HCT116 (cell line): Measurements from ENCODE around the gene METTL21A. TPM values are rescaled to one million over a fixed set of nuclear protein-coding genes. Genes with fewer than 3 reads are reported as not detected.

ENCODE experiments used
- ATAC-seq: fragments of 200-7000 bp; cut with Tn5 transposase; 2 replicates; pipeline ENCODE4 v1.9.1; 2020; ENCODE audit warnings: mild to moderate bottlenecking, moderate library complexity
- BruUV-seq: library from RNA; stranded (reverse); fragments of 400-500 nt; replicated peaks from 2 replicates; lab custom pipeline; 2021; lab: Mats Ljungman, UMichigan
- CTCF ChIA-PET: fragments of 300-600 bp; sonication (Branson Sonifier 250); formaldehyde crosslinking; loops from one replicate; lab custom pipeline; 2021; ENCODE audit warnings: antibody characterized with exemption; lab: Charles Lee
- POLR2A ChIA-PET: fragments of 300-600, 350-600 bp; sonication (Branson Sonifier 250); formaldehyde crosslinking; loops from one replicate; lab custom pipeline; 2021; ENCODE audit warnings: antibody characterized with exemption; lab: Charles Lee
- RAD21 ChIA-PET, 2 experiments: fragments of 300-600 bp; sonication (Branson Sonifier 250); formaldehyde crosslinking; loops; one replicate each; lab custom pipeline; 2023; ENCODE audit warnings: low total read pairs in 2 of 2; ENCODE audit not compliant: uncharacterized antibody in 2 of 2, unreplicated experiment in 2 of 2, low non-redundant PET in 1 of 2; lab: Charles Lee
- DNase-seq: peaks from one replicate; pipeline ENCODE4 v3.0.0-alpha.2; 2010; ENCODE audit warnings: low read depth, low spot score
- H2AFZ ChIP-seq: fragments of 200-600 bp; shearing (Covaris generic), sonication (generic); 2 replicates; pipeline ENCODE4 v1.6.1; 2017; ENCODE audit warnings: low read depth, mixed run types, mixed read lengths, antibody characterized with exemption, low read length; ENCODE audit not compliant: poor library complexity, severe bottlenecking
- H3K27ac ChIP-seq: 2 replicates; pipeline ENCODE4 v1.5.1; 2012; ENCODE audit warnings: low read depth, low read length
- H3K27me3 ChIP-seq: fragments of 200-600 bp; sonication (generic); 2 replicates; pipeline ENCODE4 v1.6.1; 2016; ENCODE audit warnings: mixed run types, low read length, mixed read lengths; ENCODE audit not compliant: insufficient read depth
- H3K36me3 ChIP-seq, 2 experiments: fragments of 200-500 bp in 1 of 2; fragments of 200-600 bp in 1 of 2; sonication (Bioruptor generic) in 1 of 2; sonication (generic) in 1 of 2; 2 replicates each; pipeline versions ENCODE4 v1.5.1 to v1.6.1; 2014 to 2016; ENCODE audit warnings: low read length in 2 of 2, inconsistent platforms in 1 of 2, mixed read lengths in 1 of 2, mixed run types in 1 of 2; ENCODE audit not compliant: insufficient read depth in 2 of 2, control insufficient read depth in 1 of 2
- H3K4me1 ChIP-seq, 2 experiments: fragments of 200-600 bp in 1 of 2; sonication (generic) in 1 of 2; 2 replicates each; pipeline versions ENCODE4 v1.5.1 to v1.6.1; 2012 to 2017; ENCODE audit warnings: low read length in 2 of 2, inconsistent platforms in 1 of 2, mild to moderate bottlenecking in 1 of 2, mixed read lengths in 1 of 2, mixed run types in 1 of 2, moderate library complexity in 1 of 2; ENCODE audit not compliant: insufficient read depth in 2 of 2, control insufficient read depth in 1 of 2
- H3K4me2 ChIP-seq: fragments of 200-600 bp; sonication (generic); 2 replicates; pipeline ENCODE4 v1.6.1; 2017; ENCODE audit warnings: mixed run types, low read length, mixed read lengths
- H3K4me3 ChIP-seq, 2 experiments: fragments of 200-600 bp in 1 of 2; sonication (generic) in 1 of 2; replicated peaks in 1 of 2; 2 replicates each; pipeline ENCODE4 v1.5.1; 2011 to 2016; ENCODE audit warnings: low read length in 2 of 2, control low read depth in 1 of 2, low read depth in 1 of 2, mild to moderate bottlenecking in 1 of 2, mixed read lengths in 1 of 2, mixed run types in 1 of 2
- H3K79me2 ChIP-seq: fragments of 200-600 bp; sonication (generic); 2 replicates; pipeline ENCODE4 v1.6.1; 2017; ENCODE audit warnings: mild to moderate bottlenecking, mixed run types, low read length, moderate library complexity, mixed read lengths; ENCODE audit not compliant: insufficient read depth
- H3K9ac ChIP-seq: fragments of 200-600 bp; sonication (generic); 2 replicates; pipeline ENCODE4 v1.6.1; 2016; ENCODE audit warnings: low read length, mixed read lengths
- H3K9me2 ChIP-seq: fragments of 200-600 bp; sonication (generic), shearing (Covaris generic); 2 replicates; pipeline ENCODE4 v1.6.1; 2017; ENCODE audit warnings: mixed run types, mild to moderate bottlenecking, moderate library complexity; ENCODE audit not compliant: insufficient read depth
- H3K9me3 ChIP-seq, 2 experiments: fragments of 200-500 bp in 1 of 2; fragments of 200-600 bp in 1 of 2; sonication (Bioruptor generic) in 1 of 2; sonication (generic) in 1 of 2; 2 replicates each; pipeline ENCODE4 v1.6.1; 2014 to 2017; ENCODE audit warnings: low read length in 2 of 2, mixed read lengths in 2 of 2, inconsistent platforms in 1 of 2, low read depth in 1 of 2, mild to moderate bottlenecking in 1 of 2, mixed run types in 1 of 2, moderate library complexity in 1 of 2; ENCODE audit not compliant: control insufficient read depth in 1 of 2, insufficient read depth in 1 of 2
- H4K20me1 ChIP-seq: fragments of 200-600 bp; sonication (generic), shearing (Covaris generic); 2 replicates; pipeline ENCODE4 v1.6.1; 2017; ENCODE audit warnings: mixed run types, mild to moderate bottlenecking, moderate library complexity; ENCODE audit not compliant: insufficient read depth
- CBX3 ChIP-seq: IDR thresholded peaks from 2 replicates; pipeline ENCODE4 v1.6.1; 2012; ENCODE audit warnings: low read depth
- CEBPB ChIP-seq: IDR thresholded peaks from 2 replicates; pipeline ENCODE4 v1.6.1; 2012; ENCODE audit warnings: low read depth
- ELF1 ChIP-seq: IDR thresholded peaks from 2 replicates; pipeline ENCODE4 v1.6.1; 2012; ENCODE audit warnings: low read depth, borderline replicate concordance
- EZH2 ChIP-seq: fragments of 200-600 bp; sonication (generic); IDR thresholded peaks from 2 replicates; pipeline ENCODE4 v1.6.1; 2017; ENCODE audit warnings: antibody characterized with exemption, mixed run types
- EZH2phosphoT487 ChIP-seq: fragments of 200-600 bp; IDR thresholded peaks from 2 replicates; pipeline ENCODE4 v1.6.1; 2018; ENCODE audit warnings: antibody characterized with exemption, borderline replicate concordance
- JUND ChIP-seq: IDR thresholded peaks from 2 replicates; pipeline ENCODE4 v1.6.1; 2012
- POLR2AphosphoS5 ChIP-seq: IDR thresholded peaks from 2 replicates; pipeline ENCODE4 v1.6.1; 2011; ENCODE audit warnings: mild to moderate bottlenecking, low read depth, low read length, moderate library complexity
- SIN3A ChIP-seq: IDR thresholded peaks from 2 replicates; pipeline ENCODE4 v1.6.1; 2012; ENCODE audit warnings: low read depth
- SP1 ChIP-seq: IDR thresholded peaks from 2 replicates; pipeline ENCODE4 v1.6.1; 2012; ENCODE audit warnings: low read depth
- SRF ChIP-seq: IDR thresholded peaks from 2 replicates; pipeline ENCODE4 v1.6.1; 2012; ENCODE audit warnings: low read depth
- YY1 ChIP-seq: IDR thresholded peaks from 2 replicates; pipeline ENCODE4 v1.6.1; 2011; ENCODE audit warnings: low read length, low read depth, moderate library complexity, mild to moderate bottlenecking; ENCODE audit not compliant: insufficient replicate concordance; ENCODE audit errors: extremely low read depth
- ZFX ChIP-seq: fragments of 450-650 bp; IDR thresholded peaks from 2 replicates; pipeline ENCODE4 v1.6.1; 2017
- ZNF274 ChIP-seq: fragments of 200-500 bp; sonication (Bioruptor generic); IDR thresholded peaks from 2 replicates; pipeline ENCODE4 v1.6.1; 2014; ENCODE audit warnings: mild to moderate bottlenecking, low read depth, low read length, inconsistent platforms
- intact Hi-C: fragments of 100-400 bp; cut with micrococcal nuclease; formaldehyde crosslinking; loops from 2 replicates; pipeline ENCODE4 v1.10.0; 2022
- total RNA-seq: library from RNA; stranded (reverse); gene quantifications from one replicate; pipeline ENCODE4 v1.2.1, GENCODE V29; 2021; ENCODE audit not compliant: unreplicated experiment
- TF ChIP-seq, protein P1 (sequence below): IDR thresholded peaks from 2 replicates; pipeline ENCODE4 v1.6.1; 2012
- TF ChIP-seq, protein P2 (sequence below): IDR thresholded peaks from 2 replicates; pipeline ENCODE4 v1.6.1; 2011; ENCODE audit warnings: mild to moderate bottlenecking, low read length, moderate library complexity; ENCODE audit not compliant: insufficient replicate concordance; ENCODE audit errors: extremely low read depth
- TF ChIP-seq, protein P3 (sequence below), 3 experiments: fragments of 200-600 bp in 1 of 3; sonication (generic) in 1 of 3; IDR thresholded peaks in 2 of 3; conservative IDR thresholded peaks in 1 of 3; 2 replicates each; pipeline ENCODE4 v1.5.1; 2012 to 2017; ENCODE audit warnings: low read depth in 2 of 3, low read length in 2 of 3, antibody characterized with exemption in 1 of 3, borderline replicate concordance in 1 of 3, control low read depth in 1 of 3, mild to moderate bottlenecking in 1 of 3, mixed read lengths in 1 of 3, mixed run types in 1 of 3, moderate library complexity in 1 of 3; ENCODE audit not compliant: insufficient read depth in 1 of 3
- TF ChIP-seq, protein P4 (sequence below): IDR thresholded peaks from 2 replicates; pipeline ENCODE4 v1.6.1; 2012
- TF ChIP-seq, protein P5 (sequence below): IDR thresholded peaks from 2 replicates; pipeline ENCODE4 v1.6.1; 2012; ENCODE audit warnings: low read depth

Gene METTL21A
- total RNA-seq, 1 experiment from 2014 or later, result 25.7 TPM

DNA sequence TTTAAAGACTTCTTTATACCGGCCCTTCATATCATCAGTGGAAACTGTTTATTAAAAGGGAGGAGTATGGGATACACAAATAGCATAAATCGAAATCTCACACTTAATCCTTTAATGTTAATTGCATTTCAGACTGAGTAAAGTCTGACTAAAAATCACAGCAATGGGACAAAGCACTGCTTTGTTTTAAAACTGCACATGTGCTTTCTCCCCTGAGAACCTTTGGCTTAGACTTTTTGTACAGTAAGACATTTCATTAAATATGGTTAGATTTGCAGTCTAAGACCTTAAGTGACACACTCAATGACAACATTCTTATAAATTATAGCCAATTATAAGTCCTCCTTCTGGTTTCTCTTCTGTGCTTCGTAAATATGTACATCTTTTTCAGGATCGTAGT is 12.5 kb downstream of the METTL21A start (continued):
- TF ChIP-seq, protein P1, sequence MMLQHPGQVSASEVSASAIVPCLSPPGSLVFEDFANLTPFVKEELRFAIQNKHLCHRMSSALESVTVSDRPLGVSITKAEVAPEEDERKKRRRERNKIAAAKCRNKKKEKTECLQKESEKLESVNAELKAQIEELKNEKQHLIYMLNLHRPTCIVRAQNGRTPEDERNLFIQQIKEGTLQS, result no peak
- TF ChIP-seq, protein P2, sequence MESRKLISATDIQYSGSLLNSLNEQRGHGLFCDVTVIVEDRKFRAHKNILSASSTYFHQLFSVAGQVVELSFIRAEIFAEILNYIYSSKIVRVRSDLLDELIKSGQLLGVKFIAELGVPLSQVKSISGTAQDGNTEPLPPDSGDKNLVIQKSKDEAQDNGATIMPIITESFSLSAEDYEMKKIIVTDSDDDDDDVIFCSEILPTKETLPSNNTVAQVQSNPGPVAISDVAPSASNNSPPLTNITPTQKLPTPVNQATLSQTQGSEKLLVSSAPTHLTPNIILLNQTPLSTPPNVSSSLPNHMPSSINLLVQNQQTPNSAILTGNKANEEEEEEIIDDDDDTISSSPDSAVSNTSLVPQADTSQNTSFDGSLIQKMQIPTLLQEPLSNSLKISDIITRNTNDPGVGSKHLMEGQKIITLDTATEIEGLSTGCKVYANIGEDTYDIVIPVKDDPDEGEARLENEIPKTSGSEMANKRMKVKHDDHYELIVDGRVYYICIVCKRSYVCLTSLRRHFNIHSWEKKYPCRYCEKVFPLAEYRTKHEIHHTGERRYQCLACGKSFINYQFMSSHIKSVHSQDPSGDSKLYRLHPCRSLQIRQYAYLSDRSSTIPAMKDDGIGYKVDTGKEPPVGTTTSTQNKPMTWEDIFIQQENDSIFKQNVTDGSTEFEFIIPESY, result no peak
- no peak for TF ChIP-seq EZH2phosphoT487
- no peak for TF ChIP-seq CBX3
- TF ChIP-seq SIN3A, result no peak

DNA sequence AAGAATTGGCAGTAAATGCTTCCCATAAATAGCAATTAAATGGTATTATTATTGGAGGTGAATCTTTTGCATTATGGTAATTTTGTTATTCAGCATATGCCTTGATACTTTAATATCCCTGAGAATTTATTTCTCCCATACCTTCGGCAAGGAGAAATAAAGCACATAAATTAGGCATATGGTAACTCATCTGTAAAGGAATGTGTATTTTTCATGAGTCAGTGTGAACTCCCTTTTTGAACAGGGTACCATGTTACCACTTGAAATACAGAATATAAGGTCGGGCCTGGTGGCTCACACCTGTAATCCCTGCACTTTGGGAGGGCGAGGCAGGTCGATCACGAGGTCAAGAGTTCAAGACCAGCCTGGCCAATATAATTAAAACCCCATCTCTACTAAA is 18.4 kb downstream of the METTL21A start:
- Histone ChIP-seq H3K36me3 (no peaks in the 10 kb centered on the region), H4K20me1 (no peaks in the 10 kb centered on the region), H3K27ac (no peak overlapping the region), H3K4me1 (no peaks in the 10 kb centered on the region), H3K4me3 (no peak overlapping the region), H3K4me2 (no peak overlapping the region), H3K9ac (no peak overlapping the region), H3K9me3 (no peaks in the 10 kb centered on the region), H3K9me2 (no peaks in the 10 kb centered on the region), H2AFZ (no peak overlapping the region), H3K79me2 (no peaks in the 10 kb centered on the region; the same call in none of the 2 replicates), H3K27me3 (no peaks in the 10 kb centered on the region)
- ChIA-PET POLR2A (no interaction called here), CTCF (no interaction called here), RAD21 (no interaction called here)
- no peak for DNase-seq
- BruUV-seq, result no TSS peak
- intact Hi-C loops, result no loop called here
- no peak for ATAC-seq
- TF ChIP-seq CBX3, result no peak
- no peak for TF ChIP-seq EZH2
- no peak for TF ChIP-seq POLR2AphosphoS5
- no peak for TF ChIP-seq JUND
- TF ChIP-seq ELF1, result no peak
- TF ChIP-seq, protein P1, result no peak
- TF ChIP-seq, protein P3, sequence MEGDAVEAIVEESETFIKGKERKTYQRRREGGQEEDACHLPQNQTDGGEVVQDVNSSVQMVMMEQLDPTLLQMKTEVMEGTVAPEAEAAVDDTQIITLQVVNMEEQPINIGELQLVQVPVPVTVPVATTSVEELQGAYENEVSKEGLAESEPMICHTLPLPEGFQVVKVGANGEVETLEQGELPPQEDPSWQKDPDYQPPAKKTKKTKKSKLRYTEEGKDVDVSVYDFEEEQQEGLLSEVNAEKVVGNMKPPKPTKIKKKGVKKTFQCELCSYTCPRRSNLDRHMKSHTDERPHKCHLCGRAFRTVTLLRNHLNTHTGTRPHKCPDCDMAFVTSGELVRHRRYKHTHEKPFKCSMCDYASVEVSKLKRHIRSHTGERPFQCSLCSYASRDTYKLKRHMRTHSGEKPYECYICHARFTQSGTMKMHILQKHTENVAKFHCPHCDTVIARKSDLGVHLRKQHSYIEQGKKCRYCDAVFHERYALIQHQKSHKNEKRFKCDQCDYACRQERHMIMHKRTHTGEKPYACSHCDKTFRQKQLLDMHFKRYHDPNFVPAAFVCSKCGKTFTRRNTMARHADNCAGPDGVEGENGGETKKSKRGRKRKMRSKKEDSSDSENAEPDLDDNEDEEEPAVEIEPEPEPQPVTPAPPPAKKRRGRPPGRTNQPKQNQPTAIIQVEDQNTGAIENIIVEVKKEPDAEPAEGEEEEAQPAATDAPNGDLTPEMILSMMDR (IDR thresholded peaks at IDR 0.05 in 2 of 3, conservative IDR thresholded peaks at IDR 0.05 in 1 of 3; ENCODE audit: borderline replicate concordance in 1 of 3, insufficient read depth in 1 of 3, low read depth in 2 of 3, low read length in 2 of 3), result no peak
- no peak for TF ChIP-seq ZNF274
- no peak for TF ChIP-seq CEBPB
- no peak for TF ChIP-seq EZH2phosphoT487
- no peak for TF ChIP-seq SP1
- TF ChIP-seq SRF, result no peak
- TF ChIP-seq, protein P4, sequence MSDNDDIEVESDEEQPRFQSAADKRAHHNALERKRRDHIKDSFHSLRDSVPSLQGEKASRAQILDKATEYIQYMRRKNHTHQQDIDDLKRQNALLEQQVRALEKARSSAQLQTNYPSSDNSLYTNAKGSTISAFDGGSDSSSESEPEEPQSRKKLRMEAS, result no peak
- TF ChIP-seq, protein P5, sequence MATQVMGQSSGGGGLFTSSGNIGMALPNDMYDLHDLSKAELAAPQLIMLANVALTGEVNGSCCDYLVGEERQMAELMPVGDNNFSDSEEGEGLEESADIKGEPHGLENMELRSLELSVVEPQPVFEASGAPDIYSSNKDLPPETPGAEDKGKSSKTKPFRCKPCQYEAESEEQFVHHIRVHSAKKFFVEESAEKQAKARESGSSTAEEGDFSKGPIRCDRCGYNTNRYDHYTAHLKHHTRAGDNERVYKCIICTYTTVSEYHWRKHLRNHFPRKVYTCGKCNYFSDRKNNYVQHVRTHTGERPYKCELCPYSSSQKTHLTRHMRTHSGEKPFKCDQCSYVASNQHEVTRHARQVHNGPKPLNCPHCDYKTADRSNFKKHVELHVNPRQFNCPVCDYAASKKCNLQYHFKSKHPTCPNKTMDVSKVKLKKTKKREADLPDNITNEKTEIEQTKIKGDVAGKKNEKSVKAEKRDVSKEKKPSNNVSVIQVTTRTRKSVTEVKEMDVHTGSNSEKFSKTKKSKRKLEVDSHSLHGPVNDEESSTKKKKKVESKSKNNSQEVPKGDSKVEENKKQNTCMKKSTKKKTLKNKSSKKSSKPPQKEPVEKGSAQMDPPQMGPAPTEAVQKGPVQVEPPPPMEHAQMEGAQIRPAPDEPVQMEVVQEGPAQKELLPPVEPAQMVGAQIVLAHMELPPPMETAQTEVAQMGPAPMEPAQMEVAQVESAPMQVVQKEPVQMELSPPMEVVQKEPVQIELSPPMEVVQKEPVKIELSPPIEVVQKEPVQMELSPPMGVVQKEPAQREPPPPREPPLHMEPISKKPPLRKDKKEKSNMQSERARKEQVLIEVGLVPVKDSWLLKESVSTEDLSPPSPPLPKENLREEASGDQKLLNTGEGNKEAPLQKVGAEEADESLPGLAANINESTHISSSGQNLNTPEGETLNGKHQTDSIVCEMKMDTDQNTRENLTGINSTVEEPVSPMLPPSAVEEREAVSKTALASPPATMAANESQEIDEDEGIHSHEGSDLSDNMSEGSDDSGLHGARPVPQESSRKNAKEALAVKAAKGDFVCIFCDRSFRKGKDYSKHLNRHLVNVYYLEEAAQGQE, result no peak
- no peak for TF ChIP-seq YY1
- no peak for TF ChIP-seq ZFX
